HG03159 (cell line): ENCODE data around the gene DPP9.

Source experiments
- ATAC-seq: cut with Tn5 transposase; IDR thresholded peaks from one replicate; pipeline ENCODE4 v1.9.1; 2021; ENCODE audit warnings: mild to moderate bottlenecking, moderate library complexity; ENCODE audit not compliant: unreplicated experiment

The DPP9 gene

GRCh38 chr19:4712771-4713170 lies 10.9 kb downstream of the DPP9 start:
- ATAC-seq = no peak

GRCh38 chr19:4711211-4711610 lies 12.4 kb downstream of the DPP9 start:
- no peak for ATAC-seq

GRCh38 chr19:4710281-4710600 lies 13.4 kb downstream of the DPP9 start:
- ATAC-seq = no peak

- no peak for ATAC-seq
Observed at GRCh38 chr19:4709440-4710280, 14.0 kb downstream of the DPP9 start.

GRCh38 chr19:4707956-4708650 lies 15.5 kb downstream of the DPP9 start:
- no peak for ATAC-seq

- no peak for ATAC-seq
Observed at GRCh38 chr19:4707322-4707721, 16.3 kb downstream of the DPP9 start.

GRCh38 chr19:4705413-4706131 lies 18.1 kb downstream of the DPP9 start:
- no peak for ATAC-seq

GRCh38 chr19:4704317-4704673 lies 19.3 kb downstream of the DPP9 start:
- no peak for ATAC-seq

GRCh38 chr19:4703671-4704316 lies 19.8 kb downstream of the DPP9 start:
- no peak for ATAC-seq

GRCh38 chr19:4702764-4703163 lies 20.9 kb downstream of the DPP9 start:
- ATAC-seq = no peak

GRCh38 chr19:4701557-4701956 lies 22.1 kb downstream of the DPP9 start:
- ATAC-seq = no peak

- no peak for ATAC-seq
Observed at GRCh38 chr19:4700693-4700970, 23.0 kb downstream of the DPP9 start.

GRCh38 chr19:4699826-4700692 lies 23.6 kb downstream of the DPP9 start:
- no peak for ATAC-seq

- no peak for ATAC-seq
Observed at GRCh38 chr19:4697304-4697703, 26.3 kb downstream of the DPP9 start.

GRCh38 chr19:4695224-4695731 lies 28.4 kb downstream of the DPP9 start:
- ATAC-seq = no peak

GRCh38 chr19:4694211-4694987 lies 29.2 kb downstream of the DPP9 start:
- no peak for ATAC-seq

- no peak for ATAC-seq
Observed at GRCh38 chr19:4693471-4694121, 30.0 kb downstream of the DPP9 start.

GRCh38 chr19:4693078-4693350 lies 30.6 kb downstream of the DPP9 start:
- no peak for ATAC-seq

- ATAC-seq = no peak
Observed at GRCh38 chr19:4692251-4693077, 31.2 kb downstream of the DPP9 start.
